ENCODE measurements around the gene KIF5B. TPM values are rescaled to one million over a fixed set of nuclear protein-coding genes. Genes with fewer than 3 reads are reported as not detected.

KIF5B gene
- total and polyA plus RNA-seq, 2 of the 4 experiments (the other 2 are of a cell fraction), result 33.5 to 68.5 TPM

DNA sequence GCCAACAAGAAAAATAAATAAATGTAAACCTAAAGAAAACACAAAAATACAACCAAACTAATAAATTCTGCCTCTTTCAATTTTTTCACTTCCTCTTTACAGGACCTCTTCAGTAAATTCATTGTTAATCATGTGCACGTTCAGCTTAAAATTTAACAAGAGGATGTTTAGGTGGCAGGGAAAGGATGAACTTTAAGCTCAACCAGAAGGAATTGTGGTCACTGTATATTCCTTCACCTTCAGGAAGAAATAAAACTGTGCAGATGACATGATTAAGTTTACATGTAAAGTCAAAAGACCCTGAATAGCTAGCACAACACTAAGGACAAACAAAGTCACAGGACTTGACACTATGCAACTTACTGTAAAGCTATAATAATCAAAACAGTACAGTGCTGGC is 33.0 kb downstream of the KIF5B start:
- no peak overlapping the region for H4K8ac ChIP-seq (ENCODE audit: low read depth in 2 of 2, low read length in 2 of 2)
- no peak overlapping the region for H2AFZ ChIP-seq (replicated peaks; ENCODE audit: low read length, poor library complexity)
- H3K4me3 ChIP-seq (ENCODE audit: insufficient read depth, low read depth, low read length), result no peak overlapping the region
- ChIA-PET POLR2A (ENCODE audit: unreplicated experiment) (no interaction called here), CTCF (no interaction called here)
- no peak overlapping the region for H3K27ac ChIP-seq (ENCODE audit: insufficient read depth, low read length)
- H4K91ac ChIP-seq (ENCODE audit: insufficient read depth, low read depth, low read length), result no peak overlapping the region
- no peak overlapping the region for H2AK5ac ChIP-seq (ENCODE audit: low read depth, low read length)
- H3K4ac ChIP-seq (ENCODE audit: low read depth, low read length), result no peak overlapping the region
- DNase-seq (no peak), ATAC-seq (ENCODE audit: low read depth) (no peak)
- H3K9me3 ChIP-seq (ENCODE audit: control insufficient read depth, insufficient read depth, low read length), result no peaks in the 10 kb centered on the region
- H2AK9ac ChIP-seq (replicated peaks; ENCODE audit: low read depth, low read length, poor library complexity), result no peak overlapping the region
- no TSS peak for BruUV-seq (replicated peaks)
- no peak overlapping the region for H3K9ac ChIP-seq (ENCODE audit: low read depth, low read length)
- intact Hi-C loops (cut with micrococcal nuclease) (loop anchor here (2.0 kb wide), 1 partner anchor 16 kb away; no protein-coding TSS in a partner anchor), dilution Hi-C loops (cut with HindIII; ENCODE audit: low sequenced_read_pairs, unreplicated experiment) (no loop called here), in situ Hi-C loops (cut with MboI; ENCODE audit: low sequenced_read_pairs) (no loop called here)
- H2BK5ac ChIP-seq (ENCODE audit: low read depth, low read length, poor library complexity, severe bottlenecking), result no peak overlapping the region
- no peak overlapping the region for H3K4me2 ChIP-seq (ENCODE audit: low read depth, low read length)
- no peak overlapping the region for H2BK120ac ChIP-seq (ENCODE audit: low read depth, low read length)
- H3K4me1 ChIP-seq (ENCODE audit: control insufficient read depth, insufficient read depth, low read length), result no peaks in the 10 kb centered on the region
- H3K14ac ChIP-seq (replicated peaks; ENCODE audit: low read depth, low read length), result no peak overlapping the region
- no peak overlapping the region for H2BK20ac ChIP-seq (ENCODE audit: low read depth, low read length)
- peaks cover 9% of the 10 kb centered on the region; the same call in 1 of the 2 replicates for H4K20me1 ChIP-seq (ENCODE audit: insufficient read depth, low read length)
- TF ChIP-seq, protein P1, sequence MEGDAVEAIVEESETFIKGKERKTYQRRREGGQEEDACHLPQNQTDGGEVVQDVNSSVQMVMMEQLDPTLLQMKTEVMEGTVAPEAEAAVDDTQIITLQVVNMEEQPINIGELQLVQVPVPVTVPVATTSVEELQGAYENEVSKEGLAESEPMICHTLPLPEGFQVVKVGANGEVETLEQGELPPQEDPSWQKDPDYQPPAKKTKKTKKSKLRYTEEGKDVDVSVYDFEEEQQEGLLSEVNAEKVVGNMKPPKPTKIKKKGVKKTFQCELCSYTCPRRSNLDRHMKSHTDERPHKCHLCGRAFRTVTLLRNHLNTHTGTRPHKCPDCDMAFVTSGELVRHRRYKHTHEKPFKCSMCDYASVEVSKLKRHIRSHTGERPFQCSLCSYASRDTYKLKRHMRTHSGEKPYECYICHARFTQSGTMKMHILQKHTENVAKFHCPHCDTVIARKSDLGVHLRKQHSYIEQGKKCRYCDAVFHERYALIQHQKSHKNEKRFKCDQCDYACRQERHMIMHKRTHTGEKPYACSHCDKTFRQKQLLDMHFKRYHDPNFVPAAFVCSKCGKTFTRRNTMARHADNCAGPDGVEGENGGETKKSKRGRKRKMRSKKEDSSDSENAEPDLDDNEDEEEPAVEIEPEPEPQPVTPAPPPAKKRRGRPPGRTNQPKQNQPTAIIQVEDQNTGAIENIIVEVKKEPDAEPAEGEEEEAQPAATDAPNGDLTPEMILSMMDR (conservative IDR thresholded peaks at IDR 0.05; ENCODE audit: low read depth, low read length), result no peak
- TF ChIP-seq CHD1 (IDR thresholded peaks at IDR 0.05; ENCODE audit: low read depth, low read length), result no peak
- TF ChIP-seq SMC3 (IDR thresholded peaks at IDR 0.05; ENCODE audit: low read depth, low read length), result no peak
- TF ChIP-seq RCOR1 (IDR thresholded peaks at IDR 0.05; ENCODE audit: insufficient replicate concordance, low read length), result no peak
- TF ChIP-seq, protein P2, sequence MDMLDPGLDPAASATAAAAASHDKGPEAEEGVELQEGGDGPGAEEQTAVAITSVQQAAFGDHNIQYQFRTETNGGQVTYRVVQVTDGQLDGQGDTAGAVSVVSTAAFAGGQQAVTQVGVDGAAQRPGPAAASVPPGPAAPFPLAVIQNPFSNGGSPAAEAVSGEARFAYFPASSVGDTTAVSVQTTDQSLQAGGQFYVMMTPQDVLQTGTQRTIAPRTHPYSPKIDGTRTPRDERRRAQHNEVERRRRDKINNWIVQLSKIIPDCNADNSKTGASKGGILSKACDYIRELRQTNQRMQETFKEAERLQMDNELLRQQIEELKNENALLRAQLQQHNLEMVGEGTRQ (IDR thresholded peaks at IDR 0.05; ENCODE audit: low read depth, low read length), result no peak
- TF ChIP-seq, protein P3, sequence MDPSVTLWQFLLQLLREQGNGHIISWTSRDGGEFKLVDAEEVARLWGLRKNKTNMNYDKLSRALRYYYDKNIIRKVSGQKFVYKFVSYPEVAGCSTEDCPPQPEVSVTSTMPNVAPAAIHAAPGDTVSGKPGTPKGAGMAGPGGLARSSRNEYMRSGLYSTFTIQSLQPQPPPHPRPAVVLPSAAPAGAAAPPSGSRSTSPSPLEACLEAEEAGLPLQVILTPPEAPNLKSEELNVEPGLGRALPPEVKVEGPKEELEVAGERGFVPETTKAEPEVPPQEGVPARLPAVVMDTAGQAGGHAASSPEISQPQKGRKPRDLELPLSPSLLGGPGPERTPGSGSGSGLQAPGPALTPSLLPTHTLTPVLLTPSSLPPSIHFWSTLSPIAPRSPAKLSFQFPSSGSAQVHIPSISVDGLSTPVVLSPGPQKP (IDR thresholded peaks at IDR 0.05; ENCODE audit: borderline replicate concordance, low read depth, low read length), result no peak
- no peak overlapping the region for H3K56ac ChIP-seq (ENCODE audit: extremely low read depth, insufficient read depth, low read length)
- no peak overlapping the region for H3K18ac ChIP-seq (ENCODE audit: low read depth, low read length)
- H4K5ac ChIP-seq (ENCODE audit: low read depth, low read length), result no peak overlapping the region
- H3K36me3 ChIP-seq (ENCODE audit: control insufficient read depth, insufficient read depth, low read length), result peaks cover 56% of the 10 kb centered on the region
- H2BK15ac ChIP-seq (ENCODE audit: low read depth, low read length), result no peak overlapping the region
- H3K79me1 ChIP-seq (ENCODE audit: low read depth in 1 of 2, low read length in 2 of 2), result peaks cover 26 to 44% of the 10 kb centered on the region in 2 experiments
- no peak overlapping the region for H3K23ac ChIP-seq (ENCODE audit: low read depth, low read length)
- no peaks in the 10 kb centered on the region for H3K9me1 ChIP-seq (ENCODE audit: insufficient read depth, low read length)
- no peaks in the 10 kb centered on the region for H3K27me3 ChIP-seq (ENCODE audit: control insufficient read depth, insufficient read depth, low read length)
- WGBS, 2 experiments (ENCODE audit: extremely low coverage in 2 of 2, insufficient read length in 1 of 2), result no CpG with 5 or more reads among the region's 1 CpG
